ENCODE data around the gene FOXO1.
A peak's percentile ranks its signal among the peaks of the same experiment; 100 is the strongest.
"Not testable (repeated sequence)": the region's sequence is repeated elsewhere in the genome, so short reads cannot be mapped to it uniquely, and the experiment has no call there.

Gene FOXO1

GRCh38 chr13:40666045-40666932, at the start of gene FOXO1:
TSS of gene FOXO1 (minus strand) at chr13:40666641. CDS start at chr13:40666212, 429 bp downstream.
- DNase-seq (ENCODE audit: low read depth in 2 of 2, low spot score in 1 of 2) = peak; percentile 63 to 78

GRCh38 chr13:40714433-40714832, 48.0 kb upstream of the FOXO1 start:
- DNase-seq (ENCODE audit: low read depth in 2 of 2, low spot score in 1 of 2) = not testable (repeated sequence)

GRCh38 chr13:40706439-40706838, 40.0 kb upstream of the FOXO1 start:
- DNase-seq (ENCODE audit: low read depth in 2 of 2, low spot score in 1 of 2) = no peak

- DNase-seq (ENCODE audit: low read depth in 2 of 2, low spot score in 1 of 2) = no peak
These were observed 31.3 kb upstream of the FOXO1 start for GRCh38 chr13:40697711-40698110.

- DNase-seq (ENCODE audit: low read depth in 2 of 2, low spot score in 1 of 2) = no peak
These were observed 28.0 kb upstream of the FOXO1 start for GRCh38 chr13:40694426-40694825.

- no peak for DNase-seq (ENCODE audit: low read depth in 2 of 2, low spot score in 1 of 2)
These were observed 26.5 kb upstream of the FOXO1 start for GRCh38 chr13:40692946-40693345.

- DNase-seq (ENCODE audit: low read depth in 2 of 2, low spot score in 1 of 2) = no peak
These were observed 22.3 kb upstream of the FOXO1 start for GRCh38 chr13:40688781-40689180.

- DNase-seq (ENCODE audit: low read depth in 2 of 2, low spot score in 1 of 2) = no peak
These were observed 16.2 kb upstream of the FOXO1 start for GRCh38 chr13:40682449-40683240.

GRCh38 chr13:40681341-40682146, 15.1 kb upstream of the FOXO1 start:
- DNase-seq (ENCODE audit: low read depth in 2 of 2, low spot score in 1 of 2) = no peak

- DNase-seq (ENCODE audit: low read depth in 2 of 2, low spot score in 1 of 2) = no peak
These were observed 14.3 kb upstream of the FOXO1 start for GRCh38 chr13:40680659-40681323.

- no peak for DNase-seq (ENCODE audit: low read depth in 2 of 2, low spot score in 1 of 2)
These were observed 13.1 kb upstream of the FOXO1 start for GRCh38 chr13:40679480-40679985.

- no peak for DNase-seq (ENCODE audit: low read depth in 2 of 2, low spot score in 1 of 2)
These were observed 10.6 kb upstream of the FOXO1 start for GRCh38 chr13:40677064-40677463.

- no peak for DNase-seq (ENCODE audit: low read depth in 2 of 2, low spot score in 1 of 2)
These were observed 9.6 kb upstream of the FOXO1 start for GRCh38 chr13:40676007-40676406.

GRCh38 chr13:40673414-40673813, 7.0 kb upstream of the FOXO1 start:
- no peak for DNase-seq (ENCODE audit: low read depth in 2 of 2, low spot score in 1 of 2)

GRCh38 chr13:40672765-40673397, 6.4 kb upstream of the FOXO1 start:
- no peak for DNase-seq (ENCODE audit: low read depth in 2 of 2, low spot score in 1 of 2)

GRCh38 chr13:40671956-40672764, 5.7 kb upstream of the FOXO1 start:
- DNase-seq (ENCODE audit: low read depth in 2 of 2, low spot score in 1 of 2) = no peak

- DNase-seq (ENCODE audit: low read depth in 2 of 2, low spot score in 1 of 2) = no peak
These were observed 3.9 kb upstream of the FOXO1 start for GRCh38 chr13:40670307-40670706.

- DNase-seq (ENCODE audit: low read depth in 2 of 2, low spot score in 1 of 2) = peak in 1 of 2 donors; percentile 20
These were observed 1.9 kb upstream of the FOXO1 start for GRCh38 chr13:40668335-40668734.

GRCh38 chr13:40667622-40667978, 1.2 kb upstream of the FOXO1 start:
- DNase-seq (ENCODE audit: low read depth in 2 of 2, low spot score in 1 of 2) = no peak

Measured in stimulated activated CD8-positive, alpha-beta memory T cell treated with anti-CD3 and anti-CD28 coated beads, Interleukin-4, amount 100 ng/mL, for 4 hours (primary cell).